Ishikawa (cell line): Measurements from ENCODE around the gene FAM163A.

Experiments used
- CEBPB ChIP-seq: IDR thresholded peaks from 2 replicates; pipeline ENCODE4 v1.6.1; 2012
- CREB1 ChIP-seq: IDR thresholded peaks from 2 replicates; pipeline ENCODE4 v1.6.1; 2012; ENCODE audit warnings: low read depth
- EGR1 ChIP-seq: IDR thresholded peaks from 2 replicates; pipeline ENCODE4 v1.6.1; 2012
- EP300 ChIP-seq: IDR thresholded peaks from 2 replicates; pipeline ENCODE4 v1.6.1; 2012; ENCODE audit warnings: borderline replicate concordance
- FOXM1 ChIP-seq: IDR thresholded peaks from 2 replicates; pipeline ENCODE4 v1.6.1; 2012; ENCODE audit warnings: low read depth, borderline replicate concordance
- NFIC ChIP-seq: IDR thresholded peaks from 2 replicates; pipeline ENCODE4 v1.6.1; 2012
- RAD21 ChIP-seq: IDR thresholded peaks from 2 replicates; pipeline ENCODE4 v1.6.1; 2012; ENCODE audit warnings: low read depth
- TAF1 ChIP-seq: IDR thresholded peaks from 2 replicates; pipeline ENCODE4 v1.6.1; 2012; ENCODE audit warnings: low read depth, mild to moderate bottlenecking
- TCF12 ChIP-seq: IDR thresholded peaks from 2 replicates; pipeline ENCODE4 v1.6.1; 2012; ENCODE audit warnings: low read depth
- TEAD4 ChIP-seq: IDR thresholded peaks from 2 replicates; pipeline ENCODE4 v1.6.1; 2012
- USF1 ChIP-seq: IDR thresholded peaks from 2 replicates; pipeline ENCODE4 v1.6.1; 2012
- YY1 ChIP-seq: IDR thresholded peaks from 2 replicates; pipeline ENCODE4 v1.6.1; 2012; ENCODE audit warnings: low read depth
- ZBTB7A ChIP-seq: IDR thresholded peaks from 2 replicates; pipeline ENCODE4 v1.6.1; 2012; ENCODE audit warnings: low read depth
- TF ChIP-seq, protein P1 (sequence below): IDR thresholded peaks from 2 replicates; pipeline ENCODE4 v1.6.1; 2012
- TF ChIP-seq, protein P2 (sequence below): IDR thresholded peaks from 2 replicates; pipeline ENCODE4 v1.6.1; 2012; ENCODE audit warnings: low read depth, mild to moderate bottlenecking

Gene FAM163A

GRCh38 chr1:179748772-179749171 lies 5.7 kb downstream of the FAM163A start:
- TF ChIP-seq USF1: no peak
- no peak for TF ChIP-seq CEBPB
- TF ChIP-seq TCF12: no peak
- no peak for TF ChIP-seq RAD21
- TF ChIP-seq, protein P1, sequence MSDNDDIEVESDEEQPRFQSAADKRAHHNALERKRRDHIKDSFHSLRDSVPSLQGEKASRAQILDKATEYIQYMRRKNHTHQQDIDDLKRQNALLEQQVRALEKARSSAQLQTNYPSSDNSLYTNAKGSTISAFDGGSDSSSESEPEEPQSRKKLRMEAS: no peak
- TF ChIP-seq CREB1: no peak
- TF ChIP-seq FOXM1: no peak
- no peak for TF ChIP-seq EP300
- no peak for TF ChIP-seq YY1
- TF ChIP-seq EGR1: no peak
- TF ChIP-seq, protein P2, sequence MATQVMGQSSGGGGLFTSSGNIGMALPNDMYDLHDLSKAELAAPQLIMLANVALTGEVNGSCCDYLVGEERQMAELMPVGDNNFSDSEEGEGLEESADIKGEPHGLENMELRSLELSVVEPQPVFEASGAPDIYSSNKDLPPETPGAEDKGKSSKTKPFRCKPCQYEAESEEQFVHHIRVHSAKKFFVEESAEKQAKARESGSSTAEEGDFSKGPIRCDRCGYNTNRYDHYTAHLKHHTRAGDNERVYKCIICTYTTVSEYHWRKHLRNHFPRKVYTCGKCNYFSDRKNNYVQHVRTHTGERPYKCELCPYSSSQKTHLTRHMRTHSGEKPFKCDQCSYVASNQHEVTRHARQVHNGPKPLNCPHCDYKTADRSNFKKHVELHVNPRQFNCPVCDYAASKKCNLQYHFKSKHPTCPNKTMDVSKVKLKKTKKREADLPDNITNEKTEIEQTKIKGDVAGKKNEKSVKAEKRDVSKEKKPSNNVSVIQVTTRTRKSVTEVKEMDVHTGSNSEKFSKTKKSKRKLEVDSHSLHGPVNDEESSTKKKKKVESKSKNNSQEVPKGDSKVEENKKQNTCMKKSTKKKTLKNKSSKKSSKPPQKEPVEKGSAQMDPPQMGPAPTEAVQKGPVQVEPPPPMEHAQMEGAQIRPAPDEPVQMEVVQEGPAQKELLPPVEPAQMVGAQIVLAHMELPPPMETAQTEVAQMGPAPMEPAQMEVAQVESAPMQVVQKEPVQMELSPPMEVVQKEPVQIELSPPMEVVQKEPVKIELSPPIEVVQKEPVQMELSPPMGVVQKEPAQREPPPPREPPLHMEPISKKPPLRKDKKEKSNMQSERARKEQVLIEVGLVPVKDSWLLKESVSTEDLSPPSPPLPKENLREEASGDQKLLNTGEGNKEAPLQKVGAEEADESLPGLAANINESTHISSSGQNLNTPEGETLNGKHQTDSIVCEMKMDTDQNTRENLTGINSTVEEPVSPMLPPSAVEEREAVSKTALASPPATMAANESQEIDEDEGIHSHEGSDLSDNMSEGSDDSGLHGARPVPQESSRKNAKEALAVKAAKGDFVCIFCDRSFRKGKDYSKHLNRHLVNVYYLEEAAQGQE: no peak
- no peak for TF ChIP-seq NFIC
- TF ChIP-seq TAF1: no peak
- no peak for TF ChIP-seq ZBTB7A
- TF ChIP-seq TEAD4: no peak

GRCh38 chr1:179750630-179751029 lies 7.5 kb downstream of the FAM163A start:
- TF ChIP-seq CEBPB (no peak), EP300 (no peak), YY1 (no peak), FOXM1 (no peak)

- TF ChIP-seq EGR1 (no peak), NFIC (no peak), ZBTB7A (no peak), CREB1 (no peak), YY1 (no peak), RAD21 (no peak), TAF1 (no peak)
Measured at GRCh38 chr1:179753061-179753460, 10.0 kb downstream of the FAM163A start.

- TF ChIP-seq FOXM1 (no peak), TEAD4 (no peak), TAF1 (no peak), TCF12 (no peak), ZBTB7A (no peak), CEBPB (no peak), EGR1 (no peak), EP300 (no peak)
- TF ChIP-seq, protein P1: no peak
- TF ChIP-seq, protein P2: no peak
Measured at GRCh38 chr1:179754041-179754624, 11.0 kb downstream of the FAM163A start.

- no peak for TF ChIP-seq NFIC
Measured at GRCh38 chr1:179757933-179758332, 14.8 kb downstream of the FAM163A start.

GRCh38 chr1:179760521-179760920 lies 17.4 kb downstream of the FAM163A start:
- TF ChIP-seq CEBPB (no peak), YY1 (no peak), TAF1 (no peak), EGR1 (no peak), TEAD4 (no peak), TCF12 (no peak), RAD21 (no peak), FOXM1 (no peak), NFIC (no peak), EP300 (no peak), USF1 (no peak), CREB1 (no peak), ZBTB7A (no peak)
- TF ChIP-seq, protein P1: no peak
- TF ChIP-seq, protein P2: no peak
